ENCODE measurements around the gene MC3R. TPM values are rescaled to one million over a fixed set of nuclear protein-coding genes. Genes with fewer than 3 reads are reported as not detected.

Gene MC3R
- total RNA-seq, 1 donor from 2014 or later = not detected

DNA sequence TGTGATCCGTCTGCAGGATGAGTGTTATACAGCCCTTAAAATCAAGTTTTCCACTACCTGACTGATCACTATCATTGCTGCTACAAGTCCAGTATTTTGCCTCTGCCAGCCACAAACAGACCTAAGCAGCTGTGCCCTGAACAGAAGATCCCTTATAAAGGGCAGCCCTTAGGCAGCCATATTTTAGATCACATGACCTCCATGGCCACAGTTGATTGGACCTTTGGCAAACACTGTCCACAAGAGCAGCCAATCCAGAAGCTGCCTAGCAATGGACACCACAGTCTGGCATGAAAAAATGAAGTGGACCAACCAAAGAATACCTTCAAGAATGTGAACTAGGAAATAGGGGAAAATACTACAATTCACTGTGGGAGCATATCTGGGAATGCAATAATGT is 50.8 kb downstream of the MC3R start:
- H3K36me3 ChIP-seq = no peaks in the 10 kb centered on the region
- no peak overlapping the region for H3K27ac ChIP-seq (replicated peaks)
- TF ChIP-seq, protein P1, sequence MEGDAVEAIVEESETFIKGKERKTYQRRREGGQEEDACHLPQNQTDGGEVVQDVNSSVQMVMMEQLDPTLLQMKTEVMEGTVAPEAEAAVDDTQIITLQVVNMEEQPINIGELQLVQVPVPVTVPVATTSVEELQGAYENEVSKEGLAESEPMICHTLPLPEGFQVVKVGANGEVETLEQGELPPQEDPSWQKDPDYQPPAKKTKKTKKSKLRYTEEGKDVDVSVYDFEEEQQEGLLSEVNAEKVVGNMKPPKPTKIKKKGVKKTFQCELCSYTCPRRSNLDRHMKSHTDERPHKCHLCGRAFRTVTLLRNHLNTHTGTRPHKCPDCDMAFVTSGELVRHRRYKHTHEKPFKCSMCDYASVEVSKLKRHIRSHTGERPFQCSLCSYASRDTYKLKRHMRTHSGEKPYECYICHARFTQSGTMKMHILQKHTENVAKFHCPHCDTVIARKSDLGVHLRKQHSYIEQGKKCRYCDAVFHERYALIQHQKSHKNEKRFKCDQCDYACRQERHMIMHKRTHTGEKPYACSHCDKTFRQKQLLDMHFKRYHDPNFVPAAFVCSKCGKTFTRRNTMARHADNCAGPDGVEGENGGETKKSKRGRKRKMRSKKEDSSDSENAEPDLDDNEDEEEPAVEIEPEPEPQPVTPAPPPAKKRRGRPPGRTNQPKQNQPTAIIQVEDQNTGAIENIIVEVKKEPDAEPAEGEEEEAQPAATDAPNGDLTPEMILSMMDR (IDR thresholded peaks at IDR 0.05; ENCODE audit: borderline replicate concordance) = no peak
- H3K27me3 ChIP-seq (ENCODE audit: low read depth) = peaks cover 59% of the 10 kb centered on the region
- no peaks in the 10 kb centered on the region for H3K9me3 ChIP-seq (replicated peaks)
- DNase-seq = no peak
- intact Hi-C loops (cut with micrococcal nuclease) = no loop called here
- no peaks in the 10 kb centered on the region for H3K4me1 ChIP-seq
- H3K4me3 ChIP-seq = no peak overlapping the region

Other genes with a start within 250 kb of the MC3R start
- gene CBLN4, start 243.2 kb upstream of the MC3R start, total RNA-seq = not detected
- 52.7 TPM for gene FAM210B, start 110.2 kb downstream of the MC3R start, total RNA-seq
- gene AURKA, start 143.5 kb downstream of the MC3R start, total RNA-seq = 7.8 TPM
- gene CSTF1, start 143.9 kb downstream of the MC3R start, total RNA-seq = 16.9 TPM
- 0.47 TPM for gene CASS4, start 163.5 kb downstream of the MC3R start, total RNA-seq
- 88.7 TPM for gene RTF2, start 219.9 kb downstream of the MC3R start, total RNA-seq